Gastroesophageal sphincter (tissue), 3 donors: Measurements from ENCODE around the gene CLDN22.

Source experiments
- POLR2A ChIP-seq, 2 donors: fragments of 450-650 bp; IDR thresholded peaks; one replicate each; pipeline ENCODE4 v1.6.1; 2017; ENCODE audit warnings: antibody characterized with exemption in 2 of 2, mild to moderate bottlenecking in 2 of 2, moderate library complexity in 1 of 2
- POLR2AphosphoS5 ChIP-seq: sonication (generic); formaldehyde crosslinking; IDR thresholded peaks from one replicate; pipeline ENCODE4 v1.6.1; 2017; ENCODE audit warnings: antibody characterized with exemption
- TF ChIP-seq, protein P1 (sequence below), 4 experiments: fragments of 200-600 bp in 2 of 4; fragments of 450-650 bp in 2 of 4; sonication (generic) in 1 of 4; IDR thresholded peaks; one replicate each; pipeline ENCODE4 v1.5.1; 2017 to 2019; ENCODE audit warnings: antibody characterized with exemption in 4 of 4, mild to moderate bottlenecking in 2 of 4, moderate library complexity in 2 of 4

DNA sequence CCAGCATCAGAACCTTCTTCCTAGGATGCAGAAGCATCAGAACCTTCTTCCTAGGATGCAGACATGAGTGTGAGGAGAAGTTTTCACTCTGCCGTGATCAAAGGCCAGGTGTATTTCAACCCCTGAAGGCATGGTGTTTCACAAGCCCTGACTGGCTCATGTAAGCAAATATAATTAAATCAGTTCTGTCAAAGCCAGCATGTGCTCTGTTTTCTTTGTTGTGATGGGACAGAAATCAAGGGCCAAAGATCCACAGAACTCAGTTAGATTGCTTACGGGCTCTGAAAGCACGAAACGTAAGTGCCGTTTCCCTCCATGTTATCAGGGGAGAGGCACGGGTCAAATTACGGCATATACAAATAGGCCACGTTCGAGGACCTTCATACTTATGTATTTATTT lies 34.1 kb upstream of the CLDN22 start:
- TF ChIP-seq, protein P1, sequence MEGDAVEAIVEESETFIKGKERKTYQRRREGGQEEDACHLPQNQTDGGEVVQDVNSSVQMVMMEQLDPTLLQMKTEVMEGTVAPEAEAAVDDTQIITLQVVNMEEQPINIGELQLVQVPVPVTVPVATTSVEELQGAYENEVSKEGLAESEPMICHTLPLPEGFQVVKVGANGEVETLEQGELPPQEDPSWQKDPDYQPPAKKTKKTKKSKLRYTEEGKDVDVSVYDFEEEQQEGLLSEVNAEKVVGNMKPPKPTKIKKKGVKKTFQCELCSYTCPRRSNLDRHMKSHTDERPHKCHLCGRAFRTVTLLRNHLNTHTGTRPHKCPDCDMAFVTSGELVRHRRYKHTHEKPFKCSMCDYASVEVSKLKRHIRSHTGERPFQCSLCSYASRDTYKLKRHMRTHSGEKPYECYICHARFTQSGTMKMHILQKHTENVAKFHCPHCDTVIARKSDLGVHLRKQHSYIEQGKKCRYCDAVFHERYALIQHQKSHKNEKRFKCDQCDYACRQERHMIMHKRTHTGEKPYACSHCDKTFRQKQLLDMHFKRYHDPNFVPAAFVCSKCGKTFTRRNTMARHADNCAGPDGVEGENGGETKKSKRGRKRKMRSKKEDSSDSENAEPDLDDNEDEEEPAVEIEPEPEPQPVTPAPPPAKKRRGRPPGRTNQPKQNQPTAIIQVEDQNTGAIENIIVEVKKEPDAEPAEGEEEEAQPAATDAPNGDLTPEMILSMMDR (IDR thresholded peaks at IDR 0.05): no peak
- TF ChIP-seq POLR2A (IDR thresholded peaks at IDR 0.05) (no peak), POLR2AphosphoS5 (no peak)
